PFSK-1 (cell line): ENCODE data around the gene IL3. TPM values are rescaled to one million over a fixed set of nuclear protein-coding genes. Genes with fewer than 3 reads are reported as not detected.
A peak's percentile ranks its signal among the peaks of the same experiment; 100 is the strongest.

ENCODE experiments used
- FOXP2 ChIP-seq: optimal IDR thresholded peaks from 2 replicates; pipeline ENCODE3; 2011; ENCODE audit warnings: borderline replicate concordance, control low read depth, inconsistent platforms; ENCODE audit not compliant: insufficient read depth; ENCODE audit errors: extremely low read length, extremely low read depth
- POLR2AphosphoS5 ChIP-seq: IDR thresholded peaks from 2 replicates; pipeline ENCODE4 v1.6.1; 2012; ENCODE audit warnings: low read depth, mild to moderate bottlenecking, control low read depth, low read length, moderate library complexity
- SIN3A ChIP-seq: IDR thresholded peaks from 2 replicates; pipeline ENCODE4 v1.6.1; 2012; ENCODE audit warnings: mild to moderate bottlenecking, low read length, moderate library complexity, borderline replicate concordance; ENCODE audit not compliant: insufficient read depth
- TAF1 ChIP-seq: IDR thresholded peaks from 2 replicates; pipeline ENCODE4 v1.6.1; 2012; ENCODE audit warnings: low read length, control low read depth, borderline replicate concordance; ENCODE audit not compliant: insufficient read depth
- polyA plus RNA-seq: library from polyadenylated mRNA; unstranded; fragments of >200 nt; gene quantifications from one replicate; pipeline ENCODE4 v1.2.1, GENCODE V29; 2012; ENCODE audit warnings: low read depth, missing spikeins; ENCODE audit not compliant: insufficient read length
- TF ChIP-seq, protein P1 (sequence below), 2 experiments: IDR thresholded peaks; 2 replicates each; pipeline versions ENCODE4 v1.6.1 to v1.8.0; 2011 to 2012; ENCODE audit warnings: low read depth in 2 of 2, low read length in 2 of 2, control low read depth in 1 of 2, inconsistent platforms in 1 of 2, mild to moderate bottlenecking in 1 of 2, moderate library complexity in 1 of 2; ENCODE audit not compliant: insufficient read depth in 1 of 2

Gene IL3
- polyA plus RNA-seq = not detected

DNA sequence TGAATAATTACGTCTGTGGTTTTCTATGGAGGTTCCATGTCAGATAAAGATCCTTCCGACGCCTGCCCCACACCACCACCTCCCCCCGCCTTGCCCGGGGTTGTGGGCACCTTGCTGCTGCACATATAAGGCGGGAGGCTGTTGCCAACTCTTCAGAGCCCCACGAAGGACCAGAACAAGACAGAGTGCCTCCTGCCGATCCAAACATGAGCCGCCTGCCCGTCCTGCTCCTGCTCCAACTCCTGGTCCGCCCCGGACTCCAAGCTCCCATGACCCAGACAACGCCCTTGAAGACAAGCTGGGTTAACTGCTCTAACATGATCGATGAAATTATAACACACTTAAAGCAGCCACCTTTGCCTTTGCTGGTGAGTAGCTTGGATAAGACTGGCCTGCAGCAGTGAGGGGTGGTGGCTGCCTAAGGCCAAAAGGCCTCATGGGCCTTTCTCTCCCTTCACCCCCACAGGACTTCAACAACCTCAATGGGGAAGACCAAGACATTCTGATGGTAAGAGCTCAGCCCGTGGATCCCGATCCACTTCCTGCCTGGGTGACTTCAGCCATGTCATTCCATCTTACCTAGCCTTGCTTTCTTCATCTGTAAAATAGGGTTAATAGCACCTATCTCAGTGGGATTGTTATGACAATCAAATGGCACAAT, at the start of gene IL3:
TSS of gene IL3 (plus strand) at position 155 of the 661 bp plus-strand sequence. CDS start at position 207, 52 bp downstream.
- no peak for TF ChIP-seq POLR2AphosphoS5
- TF ChIP-seq TAF1 = no peak
- no peak for TF ChIP-seq SIN3A
- TF ChIP-seq, protein P1, sequence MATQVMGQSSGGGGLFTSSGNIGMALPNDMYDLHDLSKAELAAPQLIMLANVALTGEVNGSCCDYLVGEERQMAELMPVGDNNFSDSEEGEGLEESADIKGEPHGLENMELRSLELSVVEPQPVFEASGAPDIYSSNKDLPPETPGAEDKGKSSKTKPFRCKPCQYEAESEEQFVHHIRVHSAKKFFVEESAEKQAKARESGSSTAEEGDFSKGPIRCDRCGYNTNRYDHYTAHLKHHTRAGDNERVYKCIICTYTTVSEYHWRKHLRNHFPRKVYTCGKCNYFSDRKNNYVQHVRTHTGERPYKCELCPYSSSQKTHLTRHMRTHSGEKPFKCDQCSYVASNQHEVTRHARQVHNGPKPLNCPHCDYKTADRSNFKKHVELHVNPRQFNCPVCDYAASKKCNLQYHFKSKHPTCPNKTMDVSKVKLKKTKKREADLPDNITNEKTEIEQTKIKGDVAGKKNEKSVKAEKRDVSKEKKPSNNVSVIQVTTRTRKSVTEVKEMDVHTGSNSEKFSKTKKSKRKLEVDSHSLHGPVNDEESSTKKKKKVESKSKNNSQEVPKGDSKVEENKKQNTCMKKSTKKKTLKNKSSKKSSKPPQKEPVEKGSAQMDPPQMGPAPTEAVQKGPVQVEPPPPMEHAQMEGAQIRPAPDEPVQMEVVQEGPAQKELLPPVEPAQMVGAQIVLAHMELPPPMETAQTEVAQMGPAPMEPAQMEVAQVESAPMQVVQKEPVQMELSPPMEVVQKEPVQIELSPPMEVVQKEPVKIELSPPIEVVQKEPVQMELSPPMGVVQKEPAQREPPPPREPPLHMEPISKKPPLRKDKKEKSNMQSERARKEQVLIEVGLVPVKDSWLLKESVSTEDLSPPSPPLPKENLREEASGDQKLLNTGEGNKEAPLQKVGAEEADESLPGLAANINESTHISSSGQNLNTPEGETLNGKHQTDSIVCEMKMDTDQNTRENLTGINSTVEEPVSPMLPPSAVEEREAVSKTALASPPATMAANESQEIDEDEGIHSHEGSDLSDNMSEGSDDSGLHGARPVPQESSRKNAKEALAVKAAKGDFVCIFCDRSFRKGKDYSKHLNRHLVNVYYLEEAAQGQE (IDR thresholded peaks at IDR 0.05; ENCODE audit: insufficient read depth in 1 of 2, low read depth in 2 of 2, low read length in 2 of 2) = no peak
- TF ChIP-seq FOXP2 = no peak

- TF ChIP-seq TAF1 = no peak
- TF ChIP-seq FOXP2 = no peak
Observed at GRCh38 chr5:132010989-132011621, 49.4 kb upstream of the IL3 start.

GRCh38 chr5:132011622-132012343, 48.7 kb upstream of the IL3 start, which contains the start of gene ACSL6:
ACSL6 (minus strand) TSS chr5:132011658; CDS start chr5:132011553, 105 bp downstream.
- TF ChIP-seq POLR2AphosphoS5 (no peak), SIN3A (no peak), FOXP2 (no peak), TAF1 (no peak)

DNA sequence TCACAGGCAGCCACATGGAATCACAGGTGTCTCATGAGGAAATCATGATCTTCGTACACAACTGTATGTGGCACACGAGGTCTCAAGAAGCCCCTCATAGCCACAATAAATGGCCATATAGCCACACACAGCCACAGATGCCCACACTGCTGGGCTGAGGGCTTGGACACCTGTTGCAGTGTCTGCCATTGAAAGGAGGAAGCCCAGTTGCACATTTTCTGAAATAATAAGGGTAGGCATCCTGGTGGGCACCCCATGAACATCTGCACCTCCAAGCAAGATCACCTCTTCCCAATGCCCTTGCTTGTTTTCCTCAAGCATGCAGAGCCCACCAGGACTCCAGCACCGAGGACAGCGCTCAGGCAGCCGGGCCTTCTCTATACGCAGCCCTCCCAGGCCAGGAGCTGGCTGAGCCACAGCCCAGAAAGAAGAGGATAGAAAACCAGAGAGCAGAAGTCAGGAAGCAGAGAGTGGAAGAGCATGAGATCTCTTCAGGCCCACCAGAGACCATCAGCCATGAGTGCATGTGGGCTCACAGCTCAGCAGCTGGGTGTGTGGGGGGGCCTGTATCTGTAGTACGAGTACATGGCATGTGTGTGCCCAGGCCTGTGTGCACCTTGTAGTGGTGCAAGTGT, 48.0 kb upstream of the IL3 start:
- TF ChIP-seq TAF1 (no peak), FOXP2 (no peak), SIN3A (0 out of 2 replicates have a peak, but pooled peaks have one; percentile 50), POLR2AphosphoS5 (no peak)
- TF ChIP-seq, protein P1 (IDR thresholded peaks at IDR 0.05; ENCODE audit: insufficient read depth in 1 of 2, low read depth in 2 of 2, low read length in 2 of 2) = peak; percentile 94 to 96

DNA sequence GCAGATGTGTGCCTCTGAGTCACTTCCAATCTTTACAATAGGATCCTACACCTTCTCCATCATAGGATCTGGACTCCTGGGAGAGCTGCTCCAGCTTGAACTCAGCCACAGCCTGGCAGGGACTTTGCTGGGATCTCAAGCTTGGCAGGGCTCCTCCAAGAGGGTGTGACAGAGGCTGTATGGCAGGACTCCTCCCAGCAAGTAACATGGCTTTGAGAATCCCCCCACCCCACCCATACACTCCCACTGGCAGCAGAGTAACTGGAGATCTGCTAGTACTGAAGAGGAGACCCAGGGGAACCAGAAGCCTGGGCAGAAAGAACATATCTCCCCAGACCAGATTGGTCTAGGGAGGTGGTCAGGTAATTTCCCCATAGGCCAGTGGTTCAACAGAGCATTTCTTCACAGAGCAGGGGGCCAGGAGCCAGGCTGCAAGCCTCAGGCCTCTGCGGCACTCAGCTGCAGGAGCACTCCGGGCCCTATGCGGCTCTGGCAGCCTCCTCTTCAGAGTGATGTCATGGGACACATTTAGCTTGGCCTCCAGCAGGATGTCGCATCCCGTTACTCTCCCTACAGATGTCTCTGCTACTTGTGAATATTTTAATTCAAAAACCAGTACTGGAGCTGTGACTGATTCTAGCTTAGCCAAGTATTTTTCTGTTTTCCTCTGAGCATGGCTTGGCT, 47.3 kb upstream of the IL3 start:
- no peak for TF ChIP-seq FOXP2
- TF ChIP-seq TAF1 = no peak
- no peak for TF ChIP-seq POLR2AphosphoS5
- no peak for TF ChIP-seq SIN3A
- TF ChIP-seq, protein P1 (IDR thresholded peaks at IDR 0.05; ENCODE audit: insufficient read depth in 1 of 2, low read depth in 2 of 2, low read length in 2 of 2) = no peak
